T-helper 9 cell (primary cell): ENCODE data around the gene CNTNAP2.

Source experiments
- DNase-seq: peaks from one replicate; pipeline ENCODE4 v3.0.0-alpha.2; 2020

Gene CNTNAP2

DNA sequence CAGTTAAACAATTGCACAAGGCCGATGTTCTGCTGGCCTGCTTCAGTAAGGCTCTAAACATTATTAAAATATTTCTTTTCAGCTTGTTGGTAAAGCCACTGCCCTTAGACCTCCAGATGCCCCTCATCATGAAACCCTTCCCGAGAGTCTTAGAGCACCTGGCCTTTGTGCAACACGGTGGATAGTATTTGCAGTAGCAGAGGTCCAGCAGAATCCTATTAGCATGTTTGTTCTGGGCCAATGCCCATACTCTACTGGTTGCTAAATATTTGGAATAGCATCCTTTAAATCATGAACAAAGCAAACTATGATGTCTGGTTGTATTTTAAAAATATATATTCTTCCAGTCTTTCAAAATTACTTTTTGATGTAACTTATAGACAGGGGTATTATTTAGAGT lies 584.6 kb downstream of the CNTNAP2 start:
- DNase-seq = no peak

GRCh38 chr7:146702898-146703297 lies 586.3 kb downstream of the CNTNAP2 start:
- DNase-seq = no peak

DNA sequence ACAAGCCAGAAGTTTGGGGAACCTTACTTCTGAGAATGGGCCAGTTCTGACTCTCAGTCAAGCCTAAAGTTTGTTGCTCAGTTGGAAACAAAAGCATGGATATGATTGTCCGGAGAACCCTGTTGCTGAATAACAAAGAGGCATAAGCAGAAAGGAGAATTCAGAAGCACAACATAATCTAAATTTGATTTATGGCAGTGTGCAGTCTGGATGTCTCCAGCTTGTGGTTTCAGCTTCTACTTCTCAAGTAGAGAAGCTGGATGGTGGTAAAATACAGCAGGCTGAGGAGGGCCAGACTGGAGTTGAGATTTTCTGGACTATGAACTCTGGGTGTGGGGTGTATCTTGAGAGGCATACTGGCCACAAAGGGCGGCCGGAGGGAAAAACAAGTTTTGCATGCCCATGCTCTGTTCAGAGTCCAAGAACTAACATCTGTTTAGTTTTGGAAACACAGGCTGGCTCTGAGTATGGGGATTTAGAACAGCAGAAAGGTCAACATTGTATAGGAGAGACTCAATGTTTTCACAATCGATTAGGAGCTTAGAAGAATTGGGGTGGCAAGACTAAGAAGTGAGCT lies 592.9 kb downstream of the CNTNAP2 start:
- DNase-seq = no peak

DNA sequence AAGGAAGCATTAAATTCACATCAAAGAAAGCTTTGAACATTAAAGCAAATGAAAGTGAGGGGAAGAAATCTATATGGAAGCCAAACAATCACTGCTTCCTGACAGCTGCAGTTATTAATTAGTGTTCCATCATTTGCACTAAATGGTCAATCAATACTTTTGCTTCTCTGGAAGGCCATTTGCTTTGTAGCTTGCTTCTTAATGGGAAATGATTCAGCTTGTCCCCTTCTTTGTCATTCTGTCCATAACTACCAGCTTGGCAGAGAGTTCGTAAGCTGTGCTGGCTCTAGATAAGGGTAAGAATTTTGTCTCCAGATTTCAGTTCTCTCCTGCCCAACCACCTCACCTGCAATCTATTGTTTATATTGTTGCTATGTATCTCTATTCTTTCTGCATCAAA lies 596.6 kb downstream of the CNTNAP2 start:
- no peak for DNase-seq

GRCh38 chr7:146713934-146714333 lies 597.3 kb downstream of the CNTNAP2 start:
- DNase-seq = no peak

- DNase-seq = no peak
Measured at GRCh38 chr7:146720195-146720594, 603.6 kb downstream of the CNTNAP2 start.

DNA sequence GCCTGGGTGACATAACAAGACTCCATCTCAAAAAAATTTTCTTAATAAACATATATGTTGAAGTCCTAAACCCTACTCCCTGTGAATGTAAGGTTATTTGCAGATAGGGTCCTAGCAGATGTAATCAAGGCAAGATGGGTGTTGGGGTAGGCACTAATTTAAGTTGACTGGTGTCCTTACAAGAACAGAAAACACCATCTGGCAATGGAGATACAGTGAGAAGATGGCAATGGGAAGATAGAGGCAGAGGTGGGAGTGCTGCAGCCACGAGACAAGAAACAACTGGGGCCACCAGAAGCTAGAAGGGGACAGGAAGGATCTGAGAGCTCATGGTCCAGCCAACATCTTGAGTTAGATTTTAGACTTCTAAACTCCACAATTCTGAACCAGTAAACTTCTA lies 606.4 kb downstream of the CNTNAP2 start:
- DNase-seq = no peak

DNA sequence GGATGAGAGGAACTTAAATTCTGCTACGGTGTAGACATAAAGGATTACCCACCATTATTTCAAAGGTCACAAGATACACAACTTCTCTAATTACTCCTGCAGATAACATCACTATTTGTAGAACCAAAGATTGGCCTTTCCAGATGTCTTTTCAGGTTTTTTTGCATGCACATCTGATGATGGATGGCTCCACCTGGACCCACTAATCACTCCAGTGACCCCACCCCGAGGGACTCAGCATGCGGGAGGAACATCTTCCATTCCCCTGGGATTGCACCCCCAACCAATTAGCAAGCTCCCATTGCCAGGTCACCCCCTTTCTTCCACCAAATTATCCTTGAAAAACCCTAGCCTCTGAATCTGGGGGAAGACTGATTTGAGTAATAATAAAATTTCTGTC lies 608.9 kb downstream of the CNTNAP2 start:
- DNase-seq = no peak

DNA sequence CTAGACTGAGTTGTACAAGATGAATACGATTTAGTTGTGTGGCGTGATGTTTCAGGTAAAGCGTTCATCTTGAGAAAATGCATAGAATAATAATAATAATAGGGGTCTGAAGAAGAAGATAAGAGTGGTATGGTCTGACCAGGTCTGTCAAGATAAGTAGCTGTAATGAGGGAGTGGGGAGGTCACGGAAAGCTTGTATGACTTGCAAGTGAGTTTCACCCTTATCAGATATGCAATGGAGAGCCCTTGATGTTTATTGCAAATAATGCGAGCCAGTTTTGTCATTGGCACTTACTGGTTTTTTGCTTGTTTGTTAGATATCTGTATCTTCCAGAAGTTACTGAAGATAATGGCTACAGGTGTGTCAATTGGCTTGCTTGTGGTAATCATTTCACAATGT lies 611.5 kb downstream of the CNTNAP2 start:
- no peak for DNase-seq

GRCh38 chr7:146728611-146729010 lies 612.0 kb downstream of the CNTNAP2 start:
- DNase-seq = no peak

DNA sequence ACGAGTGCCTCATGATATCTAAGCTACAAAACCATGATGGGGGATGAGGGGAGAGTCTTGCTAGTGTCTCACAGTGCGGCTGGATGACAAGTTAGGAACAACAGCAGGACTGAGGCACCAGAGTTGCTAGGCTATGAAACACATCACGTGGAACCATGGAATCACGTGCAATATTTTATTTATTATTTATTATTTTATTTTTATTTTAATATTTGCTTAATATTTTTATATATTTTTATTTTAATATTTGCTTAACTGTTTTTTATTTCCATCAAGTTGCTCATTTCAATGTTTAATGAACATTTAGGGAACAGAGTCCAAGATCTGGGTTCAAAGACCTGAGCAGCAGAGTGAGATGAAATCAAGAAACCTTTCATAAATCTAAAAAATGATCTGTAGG lies 614.6 kb downstream of the CNTNAP2 start:
- no peak for DNase-seq

- no peak for DNase-seq
Measured at GRCh38 chr7:146735992-146736391, 619.4 kb downstream of the CNTNAP2 start.

DNA sequence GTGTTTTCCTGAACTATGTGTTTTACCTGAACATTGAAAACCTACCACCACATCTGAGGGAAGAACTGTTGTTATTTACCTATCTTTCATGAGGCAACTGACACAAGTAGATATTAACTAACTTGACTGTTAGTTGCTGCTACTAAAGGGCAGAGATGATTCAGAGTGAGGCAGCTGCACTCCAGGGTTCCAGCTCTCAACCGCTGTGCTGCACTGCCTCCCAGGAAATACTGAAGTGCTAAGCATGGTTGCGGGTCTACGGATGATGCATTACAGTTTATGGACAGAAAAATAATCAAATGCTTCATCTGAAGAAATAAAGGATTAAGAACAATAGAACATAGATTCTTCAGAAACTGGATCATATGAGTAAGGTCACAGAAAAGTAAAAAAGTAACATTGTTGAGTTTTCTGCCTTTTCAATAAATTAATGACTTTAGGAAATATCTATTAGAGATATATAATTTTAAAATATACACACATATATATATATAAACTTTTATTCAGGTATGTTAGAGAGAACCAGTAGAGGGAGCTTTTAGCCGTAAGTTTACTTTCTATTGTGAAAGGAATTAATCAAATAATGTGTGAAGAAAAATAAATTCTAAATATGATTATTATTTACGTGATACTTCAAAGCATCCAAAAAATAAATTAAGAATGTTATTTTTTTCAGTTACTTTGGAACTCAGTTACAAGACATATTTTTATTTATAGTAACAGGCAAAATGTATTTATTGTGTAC lies 620.0 kb downstream of the CNTNAP2 start:
- no peak for DNase-seq

DNA sequence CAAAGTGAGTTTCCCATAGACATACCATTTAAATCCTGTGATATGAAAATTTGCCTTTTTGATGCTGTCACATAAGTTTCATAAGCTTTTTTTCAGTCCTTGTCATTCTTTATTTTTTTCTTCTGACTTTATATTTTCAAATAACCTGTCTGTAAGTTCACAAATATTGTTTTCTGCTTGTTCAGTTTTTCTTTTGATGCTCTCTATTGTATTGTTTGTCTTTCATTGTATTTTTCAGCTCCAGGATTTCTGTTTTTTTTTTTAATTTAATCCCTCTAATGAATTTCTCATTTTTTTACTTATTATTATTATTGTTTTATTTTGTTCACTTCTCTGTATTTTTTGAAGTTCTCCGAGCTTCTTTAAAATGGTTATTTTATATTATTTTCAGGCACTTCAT lies 623.4 kb downstream of the CNTNAP2 start:
- no peak for DNase-seq

- DNase-seq = no peak
Measured at GRCh38 chr7:146741911-146742310, 625.3 kb downstream of the CNTNAP2 start.

DNA sequence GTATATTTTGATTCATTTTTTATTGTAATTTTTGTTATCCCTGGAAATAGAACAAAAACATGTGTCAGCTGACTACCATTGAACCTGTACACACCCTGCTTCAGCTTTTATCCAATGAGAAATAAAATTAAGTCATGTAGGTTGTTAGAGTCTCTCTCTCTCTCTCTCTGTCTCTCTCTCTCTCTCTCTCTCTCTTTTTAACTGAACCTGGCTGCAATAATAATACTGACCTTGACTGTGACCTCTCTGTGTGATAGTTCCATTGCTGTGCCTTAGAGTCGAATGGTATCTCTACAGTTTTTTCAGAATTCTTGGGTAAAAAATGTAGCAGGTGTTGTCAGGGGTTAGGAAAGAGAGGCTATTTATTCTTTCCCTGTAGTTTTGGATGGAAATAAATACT lies 637.8 kb downstream of the CNTNAP2 start:
- no peak for DNase-seq

DNA sequence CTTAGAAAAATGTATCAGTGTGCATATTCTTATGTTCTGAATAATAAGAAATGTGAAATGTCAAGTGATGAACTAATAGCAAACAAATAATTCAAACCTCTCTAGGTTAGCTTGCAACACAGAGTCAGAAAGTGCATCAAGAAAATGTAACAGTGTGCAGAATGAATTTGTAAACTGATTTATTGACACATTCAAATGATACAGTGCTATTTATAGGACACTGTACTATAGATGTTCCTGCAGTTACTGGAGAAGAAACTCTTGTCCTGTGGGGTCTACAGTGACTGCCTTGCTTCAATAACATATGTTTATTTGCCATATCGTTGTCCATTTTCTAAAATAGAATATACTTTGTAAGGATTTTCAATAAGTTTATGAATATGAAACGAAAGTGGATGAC lies 639.0 kb downstream of the CNTNAP2 start:
- no peak for DNase-seq

DNA sequence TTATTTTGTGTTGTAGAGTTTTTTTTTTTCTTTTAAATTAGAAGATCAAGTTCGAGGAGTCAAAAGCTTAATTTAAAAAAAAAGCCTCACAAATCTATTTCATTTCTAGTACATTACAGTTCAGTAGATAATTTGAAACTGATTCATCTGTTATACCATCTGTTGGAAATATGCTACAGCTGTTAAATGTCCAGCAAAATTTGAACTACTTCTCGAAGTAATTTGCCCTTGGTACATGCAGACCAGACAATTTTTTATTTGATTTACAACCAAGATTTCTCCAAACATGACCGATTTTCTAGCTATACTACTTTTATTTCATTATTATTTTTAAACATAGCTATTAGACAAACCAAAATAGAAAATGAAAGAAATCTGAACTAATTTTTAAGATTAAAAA lies 647.9 kb downstream of the CNTNAP2 start:
- DNase-seq = no peak

DNA sequence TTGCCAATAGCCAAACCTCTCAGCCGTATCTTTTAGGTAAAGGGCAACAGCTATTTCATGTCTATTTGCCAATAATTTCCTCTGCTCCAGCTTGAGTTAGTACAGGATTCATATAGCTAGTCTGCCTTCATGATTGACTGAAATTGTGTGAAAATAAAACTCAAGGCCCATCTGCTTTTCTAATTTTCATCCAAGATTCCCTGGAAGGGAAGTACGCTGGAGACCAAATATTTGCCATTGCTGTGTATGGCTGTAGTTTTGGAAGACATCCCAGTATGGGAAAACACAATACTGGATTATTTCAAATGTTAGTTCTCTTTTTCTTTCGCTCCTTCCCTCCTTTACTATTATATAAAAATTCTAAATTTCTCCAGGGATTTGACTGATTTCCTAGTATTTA lies 652.4 kb downstream of the CNTNAP2 start:
- DNase-seq = no peak

DNA sequence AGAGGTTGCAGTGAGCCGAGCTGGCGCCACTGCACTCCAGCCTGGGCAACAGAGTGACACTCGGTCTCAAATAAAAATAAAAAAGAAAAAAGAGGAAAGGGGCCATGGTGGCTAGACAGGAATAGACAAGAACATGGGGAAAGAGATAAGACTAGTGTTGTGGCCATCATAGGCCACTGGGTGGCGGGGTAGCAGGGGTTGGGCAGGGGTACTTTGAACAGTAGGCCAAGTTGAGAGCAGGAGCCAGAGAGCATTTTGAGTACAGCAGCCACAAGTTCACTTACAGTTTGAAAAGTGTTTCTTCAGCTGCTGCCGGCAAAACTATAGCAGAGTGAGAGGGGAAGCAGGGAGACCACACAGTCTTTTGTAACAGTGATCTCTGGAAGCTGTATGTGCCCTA lies 656.0 kb downstream of the CNTNAP2 start:
- DNase-seq = no peak

GRCh38 chr7:146773506-146773905 lies 656.9 kb downstream of the CNTNAP2 start:
- DNase-seq = no peak

DNA sequence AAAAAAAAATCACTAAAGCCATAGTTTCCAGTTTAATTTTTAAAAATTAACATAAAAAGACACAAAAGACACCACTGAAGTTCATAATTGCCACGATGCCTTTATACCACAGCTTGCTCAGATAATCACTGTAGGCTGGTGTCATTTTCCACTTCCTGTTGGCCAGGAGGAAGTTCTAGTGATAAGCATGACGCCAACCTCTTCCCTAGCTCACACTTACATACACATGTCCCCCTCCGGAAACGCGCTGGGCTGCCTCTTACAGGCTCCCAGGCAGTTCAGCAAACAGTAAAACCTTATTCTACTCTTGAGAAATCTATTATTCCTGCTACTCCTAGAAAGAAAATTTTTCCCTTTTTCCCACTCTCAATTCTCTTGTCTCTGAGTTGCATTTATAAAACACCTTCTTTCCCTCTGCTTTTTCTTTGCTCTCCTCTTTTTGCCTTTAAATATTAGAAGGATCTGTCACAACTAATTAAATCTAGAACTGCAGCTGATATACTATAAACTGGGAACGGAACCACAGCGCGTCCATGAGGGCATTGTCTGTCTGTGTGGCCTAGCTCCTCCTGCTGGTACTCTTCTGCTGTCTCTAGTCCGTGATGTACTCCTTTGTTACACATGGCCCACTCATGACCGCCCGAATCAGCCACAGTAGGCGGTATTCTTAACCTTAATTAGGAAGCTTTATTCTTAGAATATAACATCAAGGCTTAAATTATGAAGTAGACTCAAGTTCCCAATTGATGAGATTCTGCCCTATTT lies 664.9 kb downstream of the CNTNAP2 start:
- DNase-seq = no peak

DNA sequence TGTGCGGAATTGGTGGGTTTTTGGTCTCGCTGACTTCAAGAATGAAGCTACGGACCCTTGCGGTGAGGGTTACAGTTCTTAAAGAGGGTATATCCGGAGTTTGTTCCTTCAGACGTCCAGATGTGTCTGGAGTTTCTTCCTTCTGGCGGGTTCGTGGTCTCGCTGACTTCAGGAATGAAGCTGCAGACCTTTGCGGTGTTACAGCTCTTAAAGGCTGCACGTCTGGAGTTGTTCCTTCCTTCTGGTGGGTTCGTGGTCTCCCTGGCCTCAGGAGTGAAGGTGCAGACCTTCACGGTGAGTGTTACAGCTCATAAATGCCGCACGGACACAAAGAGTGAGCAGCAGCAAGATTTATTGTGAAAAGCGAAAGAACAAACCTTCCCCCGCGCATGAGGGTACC lies 670.7 kb downstream of the CNTNAP2 start:
- no peak for DNase-seq

DNA sequence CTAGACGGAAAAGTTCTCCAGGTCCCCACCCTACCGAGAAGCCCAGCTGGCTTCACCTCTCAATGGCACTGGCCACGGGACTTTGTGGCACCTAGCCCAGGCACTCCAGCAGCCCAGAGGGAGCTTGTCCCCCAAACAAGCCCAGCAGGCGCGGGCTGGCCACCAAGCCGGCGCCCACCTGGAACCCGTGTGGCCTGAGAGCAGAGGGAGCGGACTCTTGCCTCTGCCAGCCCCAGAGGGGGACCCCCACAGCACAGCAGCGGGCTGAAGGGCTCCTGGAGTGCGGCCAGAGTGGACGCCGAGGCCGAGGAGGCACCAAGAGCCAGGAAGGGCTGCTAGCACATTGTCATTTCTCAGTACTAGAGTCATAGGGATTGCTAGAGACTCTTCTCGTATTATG lies 671.4 kb downstream of the CNTNAP2 start:
- no peak for DNase-seq
